Endodermal cell (in vitro differentiated cells): ENCODE data around the gene SIRT2. TPM values are rescaled to one million over a fixed set of nuclear protein-coding genes. Genes with fewer than 3 reads are reported as not detected.
"Not testable (repeated sequence)": the region's sequence is repeated elsewhere in the genome, so short reads cannot be mapped to it uniquely, and the experiment has no call there.

Source experiments
- DNase-seq: peaks from one replicate; pipeline ENCODE4 v3.0.0-alpha.2; 2017
- H3K27ac ChIP-seq: 2 replicates; pipeline ENCODE4 v1.5.1; 2013; ENCODE audit warnings: mild to moderate bottlenecking, low read depth, low read length, moderate library complexity
- H3K27me3 ChIP-seq: 2 replicates; pipeline ENCODE4 v1.6.1; 2013; ENCODE audit warnings: mild to moderate bottlenecking, low read length, moderate library complexity; ENCODE audit not compliant: insufficient read depth, control insufficient read depth, poor library complexity, severe bottlenecking
- H3K36me3 ChIP-seq: 2 replicates; pipeline ENCODE4 v1.7.0; 2013; ENCODE audit warnings: mild to moderate bottlenecking, low read length, moderate library complexity; ENCODE audit not compliant: control insufficient read depth, insufficient read depth
- H3K4me1 ChIP-seq: one replicate; pipeline ENCODE4 v1.7.0; 2013; ENCODE audit warnings: low read length; ENCODE audit not compliant: control insufficient read depth, insufficient read depth
- H3K4me3 ChIP-seq: 2 replicates; pipeline ENCODE4 v1.5.1; 2013; ENCODE audit warnings: mild to moderate bottlenecking, low read length, moderate library complexity
- H3K9ac ChIP-seq: 2 replicates; pipeline ENCODE4 v1.6.1; 2013; ENCODE audit warnings: mild to moderate bottlenecking, low read length, moderate library complexity; ENCODE audit not compliant: poor library complexity, severe bottlenecking; ENCODE audit errors: extremely low read depth
- H3K9me3 ChIP-seq: 2 replicates; pipeline ENCODE4 v1.6.1; 2013; ENCODE audit warnings: mild to moderate bottlenecking, low read length, moderate library complexity; ENCODE audit not compliant: control insufficient read depth
- H3K27ac Mint-ChIP-seq: 2 replicates; pipeline ENCODE4 v1.8.0; 2020; ENCODE audit warnings: mixed read lengths
- H3K27me3 Mint-ChIP-seq: 2 replicates; pipeline ENCODE4 v1.8.0; 2021; ENCODE audit warnings: mild to moderate bottlenecking, mixed read lengths; ENCODE audit not compliant: insufficient read depth
- H3K36me3 Mint-ChIP-seq: 2 replicates; pipeline ENCODE4 v1.8.0; 2020; ENCODE audit warnings: low read depth, mixed read lengths
- H3K4me1 Mint-ChIP-seq: 2 replicates; pipeline ENCODE4 v1.8.0; 2020; ENCODE audit warnings: mixed read lengths
- H3K4me3 Mint-ChIP-seq: 2 replicates; pipeline ENCODE4 v1.8.0; 2020; ENCODE audit warnings: mild to moderate bottlenecking, moderate library complexity, mixed read lengths
- H3K9me3 Mint-ChIP-seq: 2 replicates; pipeline ENCODE4 v1.8.0; 2020; ENCODE audit warnings: mild to moderate bottlenecking, mixed read lengths
- CTCF ChIP-seq: fragments of 200-600 bp; sonication (generic); conservative IDR thresholded peaks from 2 replicates; pipeline ENCODE4 v1.5.0; 2021; ENCODE audit warnings: antibody characterized with exemption, mild to moderate bottlenecking
- WGBS, 2 experiments: methylation state at CpG; one replicate each; pipeline versions ENCODE4 v1.1.5 to v1.1.7; 2013; ENCODE audit warnings: missing lambda C conversion rate in 2 of 2, mixed read lengths in 1 of 2; ENCODE audit not compliant: insufficient coverage in 1 of 2, insufficient read length in 1 of 2; 5-methylcytosine and 5-hydroxymethylcytosine counted together
- total RNA-seq, 2 donors: library from RNA; stranded (reverse); fragmentation: NEBNext Ultra II Directional in 1 of 2; extraction: Animal tissue kit (Norgen Biotek cat#: 25700) in 1 of 2; gene quantifications; 2 replicates in 1 of 2; 3 replicates in 1 of 2; pipeline ENCODE4 v1.2.1, GENCODE V29; 2021

The SIRT2 gene
- total RNA-seq, 2 donors from 2014 or later: 10.4 to 13.7 TPM

- Histone ChIP-seq H3K4me1 (no peaks in the 10 kb centered on the region), H3K27ac (no peak overlapping the region), H3K9me3 (no peaks in the 10 kb centered on the region), H3K4me3 (no peak overlapping the region), H3K9ac (no peak overlapping the region), H3K27me3 (no peaks in the 10 kb centered on the region), H3K36me3 (peaks cover 12% of the 10 kb centered on the region)
- H3K27me3 Mint-ChIP-seq: no peaks in the 10 kb centered on the region
- no peaks in the 10 kb centered on the region for H3K9me3 Mint-ChIP-seq
- DNase-seq: no peak
- no peaks in the 10 kb centered on the region for H3K4me1 Mint-ChIP-seq
- H3K27ac Mint-ChIP-seq: no peak overlapping the region
- no peak for TF ChIP-seq CTCF
- no peaks in the 10 kb centered on the region for H3K36me3 Mint-ChIP-seq
- no peak overlapping the region for H3K4me3 Mint-ChIP-seq
- WGBS, 2 experiments: 95 to 96% methylated on average over 13 to 17 of the region's 17 CpGs
Measured at GRCh38 chr19:38888876-38889275, 10.5 kb downstream of the SIRT2 start.

- H3K9me3 Mint-ChIP-seq, H3K9me3 ChIP-seq, H3K27ac Mint-ChIP-seq, DNase-seq, H3K4me1 Mint-ChIP-seq, H3K4me3 ChIP-seq, H3K4me3 Mint-ChIP-seq, H3K27ac ChIP-seq, H3K27me3 ChIP-seq, H3K27me3 Mint-ChIP-seq, H3K4me1 ChIP-seq, H3K36me3 Mint-ChIP-seq, H3K9ac ChIP-seq: not testable (repeated sequence)
- WGBS, 2 experiments: 94% methylated on average over 3 of the region's 3 CpGs
- peaks cover 11% of the 10 kb centered on the region for H3K36me3 ChIP-seq
Measured at GRCh38 chr19:38884691-38885090, 14.7 kb downstream of the SIRT2 start.

GRCh38 chr19:38883286-38883685 lies 16.1 kb downstream of the SIRT2 start:
- no peaks in the 10 kb centered on the region for H3K9me3 ChIP-seq
- peaks cover 2% of the 10 kb centered on the region for H3K36me3 ChIP-seq
- TF ChIP-seq CTCF: no peak
- H3K4me1 Mint-ChIP-seq: no peaks in the 10 kb centered on the region
- no peak for DNase-seq
- H3K4me3 Mint-ChIP-seq: no peak overlapping the region
- H3K9ac ChIP-seq: no peak overlapping the region
- 92 to 97% methylated on average over 2 to 9 of the region's 9 CpGs for WGBS, 2 experiments
- no peak overlapping the region for H3K27ac ChIP-seq
- H3K27me3 Mint-ChIP-seq: no peaks in the 10 kb centered on the region
- no peak overlapping the region for H3K27ac Mint-ChIP-seq
- H3K4me3 ChIP-seq: no peak overlapping the region
- H3K4me1 ChIP-seq: no peaks in the 10 kb centered on the region
- no peaks in the 10 kb centered on the region for H3K36me3 Mint-ChIP-seq
- no peaks in the 10 kb centered on the region for H3K27me3 ChIP-seq
- no peaks in the 10 kb centered on the region for H3K9me3 Mint-ChIP-seq
